HepG2 (cell line): ENCODE data around the gene CTRL. TPM values are rescaled to one million over a fixed set of nuclear protein-coding genes. Genes with fewer than 3 reads are reported as not detected.
A peak's percentile ranks its signal among the peaks of the same experiment; 100 is the strongest.

Experiments used
- ATF5 ChIP-seq: sonication (generic); formaldehyde crosslinking; IDR thresholded peaks from 2 replicates; pipeline ENCODE4 v1.4.0; 2020; ENCODE audit warnings: mild to moderate bottlenecking, low read depth, missing genetic modification reagents
- E2F2 ChIP-seq: sonication (generic); formaldehyde crosslinking; IDR thresholded peaks from 2 replicates; pipeline ENCODE4 v1.4.0; 2020; ENCODE audit warnings: missing genetic modification reagents, borderline replicate concordance
- HCFC1 ChIP-seq: fragments of 150-350 bp; IDR thresholded peaks from 2 replicates; pipeline ENCODE4 v1.6.1; 2014; ENCODE audit warnings: low read depth, low read length
- HES4 ChIP-seq: sonication (generic); formaldehyde crosslinking; IDR thresholded peaks from 2 replicates; pipeline ENCODE4 v1.9.0; 2021; ENCODE audit warnings: mild to moderate bottlenecking, missing genetic modification reagents, borderline replicate concordance
- IRF1 ChIP-seq: sonication (generic); formaldehyde crosslinking; IDR thresholded peaks from 2 replicates; pipeline ENCODE4 v1.4.0; 2020; ENCODE audit warnings: low read depth, mild to moderate bottlenecking, missing genetic modification reagents
- KDM5A ChIP-seq: fragments of 200-600 bp; sonication (generic); IDR thresholded peaks from 2 replicates; pipeline ENCODE4 v1.7.0; 2018; ENCODE audit warnings: antibody characterized with exemption, mild to moderate bottlenecking, low read length, borderline replicate concordance
- MAZ ChIP-seq, 2 experiments: sonication (generic) in 1 of 2; formaldehyde crosslinking in 1 of 2; IDR thresholded peaks; 2 replicates each; pipeline versions ENCODE4 v1.5.0 to v1.6.1; 2012 to 2020; ENCODE audit warnings: low read depth in 2 of 2, mild to moderate bottlenecking in 2 of 2, borderline replicate concordance in 1 of 2, improper control_type of control experiment in 1 of 2, low read length in 1 of 2, missing genetic modification reagents in 1 of 2, moderate library complexity in 1 of 2
- MYC ChIP-seq: sonication (generic); formaldehyde crosslinking; IDR thresholded peaks from 2 replicates; pipeline ENCODE4 v1.9.0; 2021; ENCODE audit warnings: missing genetic modification reagents, borderline replicate concordance
- NRL ChIP-seq: sonication (generic); formaldehyde crosslinking; IDR thresholded peaks from 2 replicates; pipeline ENCODE4 v1.5.0; 2020; ENCODE audit warnings: missing genetic modification reagents, mild to moderate bottlenecking, moderate library complexity, borderline replicate concordance
- POLR2G ChIP-seq: fragments of 200-400 bp; formaldehyde crosslinking; IDR thresholded peaks from 2 replicates; pipeline ENCODE4 v1.6.1; 2018; ENCODE audit warnings: mild to moderate bottlenecking, low read depth, low read length, moderate library complexity
- RNF2 ChIP-seq: fragments of 450-650 bp; conservative IDR thresholded peaks from 2 replicates; pipeline ENCODE4 v1.6.1; 2016; ENCODE audit warnings: low read depth
- SALL2 ChIP-seq: sonication (generic); formaldehyde crosslinking; IDR thresholded peaks from 2 replicates; pipeline ENCODE4 v1.8.1; 2023; ENCODE audit warnings: mild to moderate bottlenecking, missing genetic modification reagents, inconsistent platforms
- SIN3B ChIP-seq: fragments of 150-350 bp; IDR thresholded peaks from 2 replicates; pipeline ENCODE4 v1.6.1; 2014; ENCODE audit warnings: low read length
- ZFY ChIP-seq: sonication (generic); formaldehyde crosslinking; IDR thresholded peaks from 2 replicates; pipeline ENCODE4 v1.4.0; 2020; ENCODE audit warnings: missing genetic modification reagents
- ZNF362 ChIP-seq: sonication (generic); formaldehyde crosslinking; IDR thresholded peaks from 2 replicates; pipeline ENCODE4 v1.4.0; 2020; ENCODE audit warnings: missing genetic modification reagents, mild to moderate bottlenecking, borderline replicate concordance
- ZNF441 ChIP-seq: sonication (generic); formaldehyde crosslinking; IDR thresholded peaks from 2 replicates; pipeline ENCODE4 v1.7.0; 2021; ENCODE audit warnings: missing genetic modification reagents, borderline replicate concordance
- ZNF563 ChIP-seq: sonication (generic); formaldehyde crosslinking; IDR thresholded peaks from 2 replicates; pipeline ENCODE4 v1.8.0; 2022; ENCODE audit warnings: mild to moderate bottlenecking, moderate library complexity, missing genetic modification reagents
- ZNF691 ChIP-seq: sonication (generic); formaldehyde crosslinking; IDR thresholded peaks from 2 replicates; pipeline ENCODE4 v1.4.0; 2020; ENCODE audit warnings: missing genetic modification reagents, low read depth, mild to moderate bottlenecking, borderline replicate concordance
- ZNF704 ChIP-seq: sonication (generic); formaldehyde crosslinking; IDR thresholded peaks from 2 replicates; pipeline ENCODE4 v1.8.1; 2023; ENCODE audit warnings: mild to moderate bottlenecking, inconsistent platforms, moderate library complexity, missing genetic modification reagents, borderline replicate concordance
- ZNF782 ChIP-seq: sonication (generic); formaldehyde crosslinking; IDR thresholded peaks from 2 replicates; pipeline ENCODE4 v1.4.0; 2020; ENCODE audit warnings: missing genetic modification reagents, mild to moderate bottlenecking, borderline replicate concordance
- polyA plus RNA-seq, 8 experiments: library from polyadenylated mRNA; depleted of rRNA in 3 of 8; stranded (reverse) in 7 of 8; unstranded in 1 of 8; fragments of >200 nt; fragmentation: Illumina TruSeq in 4 of 8; extraction: Trizol in 4 of 8; gene quantifications; 2 replicates each; pipeline versions ENCODE4 v1.2.1 to v1.2.3, GENCODE V29; 2011 to 2016; ENCODE audit warnings: low read depth in 4 of 8, missing spikeins in 1 of 8, mixed read lengths in 1 of 8; ENCODE audit not compliant: insufficient read depth in 1 of 8
- total RNA-seq, 5 experiments: library from RNA; depleted of rRNA; stranded (reverse); fragments of >200 nt; fragmentation: Illumina TruSeq; extraction: Trizol; gene quantifications; 2 replicates each; pipeline ENCODE4 v1.2.3, GENCODE V29; 2016; ENCODE audit warnings: low read depth in 1 of 5

Gene CTRL
- total and polyA plus RNA-seq, 2 of the 13 experiments (the other 11 are each of a cell fraction or from before 2014, with no cell fraction given): 1.9 to 2.7 TPM

GRCh38 chr16:67941469-67942199 lies 10.0 kb upstream of the CTRL start (continued):
- TF ChIP-seq HES4 (0 out of 2 replicates have a peak, but pooled peaks have one; percentile 10), E2F2 (CRISPR knock-in tag) (0 out of 2 replicates have a peak, but pooled peaks have one; percentile 25), KDM5A (no peak), POLR2G (peak; percentile 52), ZNF441 (CRISPR knock-in tag) (0 out of 2 replicates have a peak, but pooled peaks have one; percentile 22), SIN3B (no peak), ZNF563 (peak; percentile 56; the same call in 1 of the 2 replicates), HCFC1 (no peak), ZNF691 (no peak), MYC (CRISPR knock-in tag) (no peak), ZFY (CRISPR knock-in tag) (0 out of 2 replicates have a peak, but pooled peaks have one; percentile 4), NRL (CRISPR knock-in tag) (0 out of 2 replicates have a peak, but pooled peaks have one; percentile 1), ZNF782 (CRISPR knock-in tag) (0 out of 2 replicates have a peak, but pooled peaks have one; percentile 4), IRF1 (0 out of 2 replicates have a peak, but pooled peaks have one; percentile 14), SALL2 (peak; percentile 65), RNF2 (no peak), ZNF704 (CRISPR knock-in tag) (peak; percentile 48; the same call in 1 of the 2 replicates), MAZ (IDR thresholded peaks at IDR 0.05; ENCODE audit: borderline replicate concordance, low read depth, low read length) (no peak), MAZ (CRISPR knock-in tag; IDR thresholded peaks at IDR 0.05; ENCODE audit: low read depth) (peak; percentile 39; the same call in 1 of the 2 replicates), ATF5 (CRISPR knock-in tag) (0 out of 2 replicates have a peak, but pooled peaks have one; percentile 5), ZNF362 (peak; percentile 59; the same call in 1 of the 2 replicates)
